Stimulated activated CD4-positive, alpha-beta T cell treated with anti-CD3 and anti-CD28 coated beads, Interleukin-4, amount 100 ng/mL, for 1 hour (primary cell): ENCODE data around the gene KCNH4.
"Not testable (repeated sequence)": the region's sequence is repeated elsewhere in the genome, so short reads cannot be mapped to it uniquely, and the experiment has no call there.

Experiments
- DNase-seq: peaks from one replicate; pipeline ENCODE4 v3.0.0-alpha.2; 2020

The KCNH4 gene

DNA sequence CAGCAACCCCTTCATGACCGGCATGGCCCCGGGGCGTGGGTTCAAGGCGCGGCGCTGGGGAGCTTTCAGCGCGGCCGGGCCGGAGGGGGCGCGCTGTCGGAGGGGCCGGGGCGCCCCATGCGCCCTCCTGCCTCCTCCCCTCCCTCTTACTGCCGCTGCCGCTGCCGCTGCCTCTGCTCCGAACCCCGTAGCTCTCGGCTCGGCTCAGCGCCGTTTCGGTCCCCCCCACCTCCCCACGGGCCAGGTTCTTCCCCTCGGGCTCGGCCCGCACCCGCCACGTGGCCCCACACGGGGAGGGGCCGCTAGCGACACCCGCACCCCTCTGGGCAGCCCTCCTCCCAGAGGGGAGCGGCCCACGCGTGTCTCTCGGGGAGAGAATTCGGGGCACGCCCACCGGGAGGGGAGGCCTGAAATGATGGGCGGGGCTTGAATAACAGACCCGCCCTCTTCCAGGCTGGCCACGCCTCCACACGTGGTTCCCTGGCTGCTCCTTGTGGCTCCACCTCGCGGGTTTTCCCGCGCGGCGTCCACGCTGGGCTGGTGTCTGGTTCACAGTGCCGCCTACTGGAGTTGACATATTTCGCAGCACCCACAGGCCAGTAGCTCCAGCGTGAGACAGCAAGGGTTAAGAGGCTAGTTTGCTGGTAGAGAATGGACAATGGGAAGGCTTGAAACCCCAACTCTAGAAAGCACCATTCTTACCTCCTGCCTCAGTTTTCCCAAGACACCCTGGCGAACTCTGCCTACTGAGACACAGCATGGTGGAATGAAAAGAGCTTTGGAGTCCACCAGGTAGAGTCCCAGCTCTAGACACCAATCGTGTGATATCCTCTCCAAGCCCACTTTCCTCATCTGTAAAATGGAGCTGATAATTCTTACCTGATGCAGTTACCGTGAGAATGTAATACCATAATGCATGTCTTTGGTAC is at the start of gene KCNH4:
Gene KCNH4 (minus strand): TSS at position 221 of the 929 bp plus-strand sequence. CDS start 197 bp downstream, at position 24.
- peak; percentile 89 for DNase-seq

DNA sequence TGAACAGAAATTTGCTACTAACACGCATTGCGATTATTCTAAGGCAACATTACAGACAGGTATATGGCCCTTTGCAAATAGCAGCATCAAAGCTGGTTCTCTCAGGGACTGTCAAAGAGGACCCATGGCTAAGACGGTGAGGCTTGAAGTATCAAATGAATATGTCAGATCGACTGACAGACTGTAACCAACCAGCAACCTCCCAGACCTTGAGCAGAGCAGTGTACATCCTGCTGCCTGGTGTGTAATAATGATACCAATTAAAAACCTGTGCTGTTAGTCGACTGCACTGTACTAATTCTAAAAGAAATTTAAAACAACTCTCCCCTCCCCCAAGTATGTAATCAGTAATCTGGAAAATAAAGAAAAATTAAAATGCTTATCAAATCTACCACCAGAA is 49.3 kb upstream of the KCNH4 start:
- DNase-seq, result no peak

DNA sequence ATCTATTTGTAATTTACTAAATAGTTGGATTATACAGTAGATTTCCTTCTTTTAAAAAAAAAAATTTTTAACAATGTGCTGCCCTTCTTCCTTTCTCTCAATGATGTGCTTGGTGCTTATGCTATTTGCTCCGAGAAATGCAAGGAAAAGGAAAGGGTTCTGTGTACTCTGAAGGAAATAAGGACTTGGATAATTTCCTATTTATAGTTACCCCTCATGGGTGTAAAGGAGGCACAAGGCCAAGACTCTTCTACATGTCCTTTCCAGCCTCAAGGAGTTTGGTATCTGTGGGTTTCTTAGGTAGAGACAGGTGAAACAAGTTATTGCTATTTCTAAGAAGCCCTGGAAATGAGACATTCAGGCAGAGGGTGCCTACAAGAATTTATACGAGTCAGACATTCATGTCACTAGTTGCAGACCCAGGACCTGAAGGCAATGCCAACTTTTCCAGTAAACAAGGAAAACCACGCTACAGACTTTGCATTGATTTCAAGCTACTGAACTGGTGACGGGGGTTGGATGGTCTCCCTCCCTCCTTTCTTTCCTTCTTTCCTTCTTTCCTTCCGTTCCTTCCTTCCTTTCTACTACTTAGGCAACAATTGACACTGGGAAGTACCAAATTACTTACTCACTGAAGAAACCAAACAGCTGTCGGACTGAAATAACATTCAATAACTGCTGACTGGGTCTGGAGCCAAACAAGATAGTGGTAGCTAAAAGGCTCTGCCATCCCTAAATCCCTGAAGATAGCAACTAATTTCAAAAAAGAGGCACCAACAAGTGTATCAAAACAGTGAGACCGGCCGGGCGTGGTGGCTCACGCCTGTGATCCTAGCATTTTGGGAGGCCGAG is 47.1 kb upstream of the KCNH4 start:
- DNase-seq, result no peak

DNA sequence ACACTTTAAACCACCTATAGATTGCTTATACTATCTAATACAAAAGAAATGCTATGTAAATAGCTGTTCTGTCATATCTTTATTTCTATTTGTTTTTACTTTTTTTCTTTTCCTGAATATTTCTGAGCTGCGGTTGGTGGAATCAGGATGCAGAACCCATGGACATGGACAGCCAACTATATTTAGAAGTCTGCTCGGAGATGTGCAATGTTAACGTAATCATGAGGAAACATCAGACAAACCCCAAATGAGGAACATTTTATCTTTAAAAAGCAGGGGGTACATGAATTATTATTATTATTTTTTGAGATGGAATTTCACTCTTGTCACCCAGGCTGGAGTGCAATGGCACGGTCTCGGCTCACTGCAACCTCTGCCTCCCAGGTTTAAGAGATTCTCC is 44.7 kb upstream of the KCNH4 start:
- DNase-seq, result no peak

DNA sequence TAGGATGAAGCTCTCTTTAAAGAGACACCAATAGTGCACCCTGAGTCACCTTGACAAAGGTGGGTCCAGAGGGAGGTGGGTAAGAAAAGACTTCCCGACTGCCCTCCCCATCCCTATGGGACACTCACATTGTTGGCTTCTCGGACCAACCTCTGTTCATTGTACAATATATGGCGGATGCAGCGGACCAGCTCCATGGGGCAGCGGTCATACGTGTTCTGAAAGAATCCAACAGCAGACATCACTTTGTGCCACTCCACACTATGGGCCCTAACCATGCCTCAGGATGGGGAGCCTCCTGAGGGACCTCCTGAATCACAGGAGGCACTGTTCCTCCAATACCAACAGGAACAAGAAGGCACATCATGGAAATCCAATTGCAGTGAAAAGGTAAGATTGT is 43.7 kb upstream of the KCNH4 start:
- DNase-seq, result no peak

DNA sequence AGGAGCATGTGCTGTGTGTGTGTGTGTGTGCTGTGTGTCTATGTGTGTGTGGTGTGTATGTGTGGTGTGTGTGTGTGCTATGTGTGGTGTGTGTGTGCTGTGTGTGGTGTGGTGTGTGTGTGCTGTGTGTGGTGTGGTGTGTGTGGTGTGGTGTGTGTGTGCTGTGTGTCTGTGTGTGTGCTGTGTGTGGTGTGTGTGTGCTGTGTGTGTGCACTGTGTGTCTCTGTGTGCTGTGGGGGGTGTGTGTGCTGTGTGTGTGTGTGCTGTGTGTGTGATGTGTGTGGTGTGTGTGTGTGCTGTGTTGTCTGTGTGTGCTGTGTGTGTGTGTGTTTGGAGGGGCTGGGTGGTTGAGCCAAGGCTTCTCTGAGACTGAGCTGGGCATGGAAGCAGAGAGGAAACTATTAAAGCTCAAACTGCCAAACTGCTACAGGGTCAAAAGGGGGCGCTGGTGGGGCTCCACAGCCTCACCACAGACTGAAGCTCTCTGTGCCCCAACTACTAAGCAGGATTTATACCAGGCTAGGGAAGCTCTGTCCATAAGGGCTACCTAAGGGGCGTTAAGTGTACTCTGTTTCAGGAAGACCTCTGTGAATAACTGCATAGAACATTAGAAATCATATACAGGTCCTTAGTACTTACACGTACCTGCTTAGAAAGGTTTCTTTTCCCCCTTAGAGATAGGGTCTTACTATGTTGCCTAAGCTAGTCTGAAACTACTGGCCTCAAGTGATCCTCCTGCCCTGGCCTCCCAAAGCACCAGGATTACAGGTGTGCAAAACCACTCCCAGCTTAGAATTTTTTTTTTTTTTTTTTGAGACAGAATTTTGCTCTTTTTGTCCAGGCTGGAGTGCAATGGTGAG is 41.2 kb upstream of the KCNH4 start:
- DNase-seq, result peak; percentile 62

DNA sequence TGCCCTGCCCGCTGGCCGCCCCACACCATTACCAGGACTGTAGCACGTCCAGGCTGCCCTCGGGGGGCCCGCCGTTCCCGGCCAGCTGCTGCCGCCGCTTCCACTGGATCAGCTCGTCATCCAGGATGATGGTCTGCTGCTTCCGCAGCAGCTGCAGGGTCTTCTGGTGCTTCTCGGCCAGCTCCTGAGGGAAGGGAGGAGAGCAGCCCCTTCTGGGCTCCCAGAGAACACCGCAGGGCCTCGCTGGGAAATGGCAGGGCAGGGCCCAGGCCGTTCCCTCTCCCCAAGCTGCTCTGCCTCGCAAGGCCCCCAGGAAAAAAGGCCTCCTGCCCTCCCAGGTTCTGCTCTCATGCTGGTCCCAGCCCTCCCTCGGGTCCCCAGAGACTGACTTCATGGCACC is 38.3 kb upstream of the KCNH4 start:
- DNase-seq, result not testable (repeated sequence)

DNA sequence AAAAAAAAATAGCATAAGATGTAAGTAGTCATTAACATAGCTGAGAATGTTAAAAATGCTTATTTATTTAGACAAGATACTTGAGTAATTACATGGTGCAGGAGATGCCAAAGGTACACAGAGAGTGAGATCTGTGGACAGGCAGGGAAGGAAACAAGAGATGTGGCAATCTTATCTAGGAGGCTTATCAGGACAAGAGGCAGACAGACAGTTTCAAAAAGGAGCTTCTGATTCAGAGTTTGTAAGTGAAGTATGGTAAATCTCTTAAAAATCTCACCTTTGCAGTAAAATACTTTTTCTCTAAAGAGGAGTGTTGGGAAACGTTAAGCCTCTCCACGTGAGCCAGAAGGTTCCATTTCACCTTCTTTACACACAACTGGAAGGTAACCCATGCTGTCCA is 33.2 kb upstream of the KCNH4 start:
- no peak for DNase-seq

DNA sequence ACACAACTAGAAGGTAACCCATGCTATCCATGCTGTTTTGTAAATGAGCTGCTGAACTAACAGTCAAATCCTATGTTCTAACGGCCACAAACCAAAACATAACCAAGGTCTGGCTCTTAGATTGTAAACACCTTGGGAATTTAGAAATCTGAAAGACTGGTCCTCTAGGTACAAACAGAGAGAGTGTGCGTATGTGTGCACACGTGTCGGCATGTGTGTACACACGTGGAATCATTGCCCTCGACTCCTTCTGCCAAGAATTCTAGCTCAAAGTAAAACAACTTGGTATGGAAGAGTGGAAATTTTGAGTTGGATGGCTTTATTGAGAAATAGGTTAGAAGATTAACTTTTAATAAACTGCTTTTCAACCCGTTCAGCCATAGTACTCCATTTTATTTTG is 31.4 kb upstream of the KCNH4 start:
- DNase-seq, result no peak

DNA sequence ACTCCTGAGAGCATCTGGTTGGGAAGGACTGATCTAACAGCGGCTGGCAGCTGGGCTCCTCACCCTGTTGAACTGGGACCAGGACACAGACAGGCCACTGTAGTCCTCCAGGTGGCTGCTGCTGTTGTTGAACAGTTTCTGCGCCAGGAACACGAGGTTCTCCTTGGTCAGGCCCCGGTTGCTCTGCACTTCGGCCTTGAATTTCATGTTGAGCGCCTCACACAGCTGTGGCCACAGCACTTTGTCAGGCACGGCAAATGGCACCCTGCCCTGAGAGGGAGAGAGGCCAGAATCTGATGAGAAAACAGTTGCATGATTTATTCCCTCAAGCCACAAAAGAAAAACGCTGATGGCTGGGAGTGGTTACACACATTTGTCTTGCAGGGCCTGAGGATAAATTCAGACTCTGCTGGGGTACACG is 31.0 kb upstream of the KCNH4 start:
- DNase-seq, result not testable (repeated sequence)

DNA sequence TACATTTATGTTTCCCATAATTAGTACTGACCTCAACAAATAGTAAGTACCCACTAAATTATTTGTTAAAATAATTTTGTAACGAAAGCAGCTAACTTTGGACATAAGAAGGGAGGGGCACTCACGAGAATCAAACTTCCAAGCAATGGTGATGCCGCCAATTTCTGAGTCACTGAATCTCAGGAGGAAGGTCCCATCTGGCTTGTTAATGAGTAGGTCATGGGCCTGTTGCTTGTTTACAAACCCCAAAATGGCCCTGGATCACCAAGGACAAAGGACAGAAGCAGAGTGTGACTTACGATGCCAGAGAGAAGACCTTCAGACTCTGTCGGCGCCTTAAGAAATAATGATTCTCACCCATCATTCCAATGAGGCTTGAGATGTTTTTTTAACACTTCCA is 29.1 kb upstream of the KCNH4 start:
- no peak for DNase-seq

DNA sequence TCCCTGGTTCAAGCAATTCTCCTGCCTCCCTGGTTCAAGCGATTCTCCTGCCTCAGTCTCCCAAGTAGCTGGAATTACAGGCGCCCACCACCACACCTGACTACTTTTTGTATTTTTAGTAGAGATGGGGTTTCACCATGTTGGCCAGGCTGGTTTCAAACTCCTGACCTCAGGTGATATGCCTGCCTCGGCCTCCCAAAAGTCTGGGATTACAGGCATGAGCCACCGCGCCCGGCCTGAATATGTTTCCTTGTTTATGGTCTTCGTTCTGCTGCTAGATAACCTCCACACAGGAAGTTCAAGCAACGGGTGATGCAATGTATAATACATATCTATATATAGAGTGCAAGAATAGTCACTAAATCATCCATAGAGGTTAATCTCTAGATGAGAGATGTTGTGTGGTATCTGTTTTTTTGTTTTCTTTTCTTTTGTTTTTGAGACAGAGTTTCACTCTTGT is 25.2 kb upstream of the KCNH4 start:
- not testable (repeated sequence) for DNase-seq

DNA sequence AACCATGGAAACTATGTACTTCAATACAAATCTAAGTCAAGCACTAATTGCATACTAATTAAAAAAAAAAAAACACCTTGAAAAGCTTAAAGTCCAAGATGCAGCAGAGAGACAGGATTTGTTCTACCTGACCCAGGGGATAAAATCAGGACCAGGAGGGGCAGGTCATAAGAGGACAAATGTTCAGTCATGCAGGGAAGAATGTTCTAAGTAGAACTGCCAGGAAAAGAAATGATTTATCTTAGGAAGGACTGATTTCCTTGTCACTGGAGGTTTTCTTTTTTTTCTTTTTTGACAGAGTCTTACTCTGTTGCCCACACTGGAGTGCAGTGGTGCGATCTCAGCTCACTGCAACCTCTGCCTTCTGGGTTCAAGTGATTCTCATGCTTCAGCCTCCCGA is 22.4 kb upstream of the KCNH4 start:
- DNase-seq, result no peak

DNA sequence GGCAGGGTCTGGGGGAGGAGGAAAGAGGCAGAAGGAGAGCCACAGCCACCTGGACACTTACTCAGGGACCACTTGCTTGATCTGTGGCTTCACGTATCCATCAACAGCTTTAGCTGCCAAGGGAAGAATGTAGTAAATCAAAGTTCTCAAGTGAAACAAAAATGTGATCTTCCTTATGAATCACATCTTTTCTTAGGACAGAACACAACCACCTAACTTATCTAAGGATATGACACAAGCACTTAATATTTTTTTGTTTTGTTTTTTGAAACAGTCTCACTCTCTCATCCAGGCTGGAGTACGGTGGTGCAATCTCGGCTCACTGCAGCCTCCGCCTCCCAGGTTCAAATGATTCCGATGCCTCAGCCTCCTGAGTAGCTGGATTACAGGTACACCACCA is 21.8 kb upstream of the KCNH4 start:
- DNase-seq, result no peak

DNA sequence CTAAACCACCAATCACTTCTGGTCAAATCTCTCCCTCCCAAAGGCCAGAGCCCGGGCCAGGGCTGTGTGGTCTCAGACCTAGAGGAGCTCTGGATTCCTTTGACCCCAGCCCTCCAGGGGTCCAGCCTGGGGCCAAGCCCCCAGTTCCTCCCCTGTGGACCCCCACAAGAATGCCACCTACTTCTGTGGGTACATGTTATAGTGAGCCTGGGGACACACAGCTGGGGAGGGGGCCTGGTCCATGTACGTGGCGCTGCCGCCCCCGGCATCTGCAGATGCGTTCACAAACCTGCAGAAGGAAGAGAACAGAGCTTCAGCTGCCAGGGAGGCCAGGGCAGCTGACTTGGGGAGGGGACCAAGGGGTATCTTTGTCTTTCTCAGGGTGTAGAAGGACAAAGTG is 21.2 kb upstream of the KCNH4 start:
- DNase-seq, result no peak

DNA sequence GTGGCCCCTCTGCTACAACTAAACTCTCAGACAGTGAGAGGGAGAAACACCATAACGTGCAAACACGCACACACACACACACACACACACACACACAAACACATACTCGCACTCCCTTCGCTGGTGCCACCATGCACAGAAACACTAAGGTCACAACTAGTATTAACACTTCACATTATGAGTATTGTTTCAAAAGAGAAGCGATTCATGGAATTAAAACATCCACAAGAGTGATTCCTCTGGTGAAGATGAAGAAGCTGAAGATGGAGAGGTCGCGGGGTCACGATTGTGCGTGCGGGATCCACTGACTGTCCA is 20.5 kb upstream of the KCNH4 start:
- DNase-seq, result no peak

DNA sequence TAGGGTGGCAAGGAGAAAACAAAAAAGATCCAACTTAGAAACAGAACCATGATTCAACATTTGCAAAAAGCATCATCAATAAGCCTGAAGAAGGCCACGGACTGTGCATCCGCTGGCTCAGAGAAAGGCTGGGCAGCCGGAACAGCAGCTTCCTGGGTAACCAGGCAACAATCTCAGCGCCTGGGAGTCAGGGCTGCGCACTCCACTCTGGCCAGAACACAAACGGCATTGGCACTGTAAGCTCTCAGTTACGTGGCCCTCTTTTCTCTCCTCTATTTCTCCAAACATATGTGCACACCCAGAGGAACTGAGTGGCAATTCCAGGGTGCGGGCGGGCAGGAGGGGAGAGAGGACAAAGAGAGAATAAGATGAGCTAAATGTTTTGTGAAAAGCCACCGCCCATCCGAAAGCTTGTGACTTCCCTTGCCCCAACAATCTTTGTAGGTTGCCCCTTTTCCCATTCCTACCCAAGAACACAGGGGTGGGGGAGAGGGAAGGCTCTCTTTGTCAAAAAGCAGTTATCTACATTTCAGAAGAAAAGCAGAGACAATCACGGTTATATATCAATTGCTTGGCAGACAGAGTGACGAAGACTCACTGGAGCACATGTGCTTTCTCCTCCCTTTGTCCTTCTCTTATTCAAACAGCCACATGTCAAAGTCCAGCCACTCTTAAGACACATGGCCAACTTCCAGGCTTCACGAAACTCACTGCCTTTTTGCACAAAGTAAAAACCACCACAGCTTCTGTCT is 19.9 kb upstream of the KCNH4 start:
- DNase-seq, result no peak

DNA sequence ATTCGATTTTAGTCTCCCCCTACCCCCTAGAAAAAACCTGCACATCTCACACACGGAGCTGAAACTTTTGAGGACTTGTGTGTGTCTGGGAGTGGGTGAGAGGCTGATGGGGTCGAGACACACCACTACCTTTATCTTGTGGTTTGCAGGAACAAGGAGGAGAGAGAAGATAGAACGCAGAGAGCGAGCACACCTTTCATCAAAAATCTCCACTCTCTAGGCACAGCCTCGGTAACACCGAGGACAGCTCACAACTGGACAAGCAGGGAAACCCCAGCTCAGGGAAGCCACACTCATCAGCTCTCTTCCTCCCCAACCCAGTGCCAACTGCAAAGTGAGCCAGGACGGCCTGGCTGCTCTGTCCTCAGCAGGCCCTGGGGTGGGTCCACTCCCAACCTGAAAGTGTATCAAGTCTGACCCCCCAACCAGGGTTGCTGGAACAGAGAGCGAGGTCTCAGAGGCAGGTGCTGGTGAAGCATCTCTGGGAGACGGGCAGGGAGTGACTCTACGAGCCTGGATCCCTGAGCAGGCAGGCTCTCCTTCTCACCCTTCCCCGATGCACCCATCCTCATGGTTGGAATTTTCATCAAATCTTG is 18.6 kb upstream of the KCNH4 start:
- no peak for DNase-seq

DNA sequence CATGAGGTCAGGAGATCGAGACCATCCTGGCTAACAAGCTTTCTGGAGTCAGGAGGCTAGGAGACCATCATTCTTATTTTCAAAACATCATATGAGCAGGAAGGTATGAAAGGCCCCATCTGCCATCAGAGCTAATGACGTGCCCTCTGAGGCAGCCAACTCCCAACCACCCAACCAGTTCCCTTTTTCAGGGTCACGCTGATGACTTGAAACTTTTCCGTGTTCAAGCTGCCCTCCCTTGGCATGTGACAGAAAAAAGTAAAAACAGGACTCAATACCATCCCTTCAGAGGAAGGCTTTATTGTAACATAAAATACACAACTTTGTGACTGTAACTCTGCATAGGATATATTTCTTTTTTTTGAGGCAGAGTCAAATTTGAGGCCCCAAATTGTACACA is 18.0 kb upstream of the KCNH4 start:
- no peak for DNase-seq

DNA sequence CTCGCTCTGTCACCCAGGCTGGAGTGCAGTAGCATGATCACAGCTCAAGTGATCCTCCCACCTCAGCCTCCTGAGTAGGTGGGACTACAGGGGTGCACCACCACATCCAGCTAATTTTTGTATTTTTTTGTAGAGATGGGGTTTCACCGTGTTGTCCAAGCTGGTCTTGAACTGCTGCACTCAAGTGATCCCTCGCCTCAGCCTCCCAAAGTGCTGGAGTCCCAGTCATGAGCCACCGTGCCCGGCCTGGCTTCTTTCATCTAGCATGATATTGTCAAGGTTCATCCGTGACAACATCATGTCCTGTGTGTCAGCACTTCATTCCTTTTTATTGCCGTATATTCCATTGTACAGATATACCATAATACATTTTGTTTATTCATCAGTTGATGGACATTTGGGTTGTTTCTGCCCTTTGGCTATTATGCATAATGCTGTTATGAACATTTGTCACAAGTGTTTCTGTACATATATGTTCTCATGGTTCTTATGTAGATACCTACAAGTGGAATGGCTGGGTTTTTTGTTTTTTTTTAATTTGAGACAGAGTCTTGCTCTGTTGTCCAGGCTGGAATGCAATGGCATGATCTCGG is 16.7 kb upstream of the KCNH4 start:
- DNase-seq, result no peak
